ENCODE measurements around the gene MRPL53. TPM values are rescaled to one million over a fixed set of nuclear protein-coding genes. Genes with fewer than 3 reads are reported as not detected.
A peak's percentile ranks its signal among the peaks of the same experiment; 100 is the strongest.

The MRPL53 gene
- total and polyA plus RNA-seq, 2 of the 13 experiments (the other 11 are each of a cell fraction or from before 2014, with no cell fraction given), result 34.3 to 51.9 TPM

DNA sequence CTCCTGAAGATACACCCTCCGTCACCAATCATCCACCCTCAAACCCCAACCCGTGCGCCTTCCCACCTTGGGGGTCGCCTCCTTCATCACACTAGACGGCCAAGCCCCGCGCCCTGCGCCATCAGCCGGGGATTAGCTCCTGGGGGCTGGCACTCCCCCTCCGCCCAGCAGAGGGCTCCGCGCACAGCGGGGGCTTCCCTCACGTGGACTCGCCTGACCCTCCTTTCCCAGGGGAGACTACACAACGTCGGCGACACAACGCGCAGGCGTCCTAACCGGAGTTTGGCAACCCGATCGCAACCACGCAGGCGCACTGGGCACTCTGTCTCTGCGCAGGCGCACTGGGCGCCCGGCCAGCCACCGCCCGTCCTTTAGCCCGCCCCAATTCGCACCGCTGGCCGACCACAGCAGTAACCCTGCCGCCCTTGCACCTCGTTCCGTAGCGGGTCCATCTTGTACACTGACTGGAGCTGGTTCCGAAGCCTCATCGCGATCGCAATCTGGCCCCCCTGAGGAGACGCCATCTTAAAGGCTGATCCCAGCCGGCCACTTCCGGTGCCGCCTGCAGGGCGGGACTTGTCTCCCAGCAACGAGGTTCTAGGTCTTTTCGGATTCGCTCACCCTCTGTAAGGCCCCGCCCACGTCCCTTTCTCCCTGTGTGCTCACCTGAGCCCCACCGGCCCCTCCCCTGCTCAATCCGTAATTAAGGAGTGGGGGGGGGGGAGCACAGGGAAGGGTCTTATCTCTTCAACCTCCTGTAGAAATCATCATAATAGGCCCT is 34.9 kb upstream of the MRPL53 start, which contains the start of gene PCGF1 (continued):
- TF ChIP-seq, protein P1, sequence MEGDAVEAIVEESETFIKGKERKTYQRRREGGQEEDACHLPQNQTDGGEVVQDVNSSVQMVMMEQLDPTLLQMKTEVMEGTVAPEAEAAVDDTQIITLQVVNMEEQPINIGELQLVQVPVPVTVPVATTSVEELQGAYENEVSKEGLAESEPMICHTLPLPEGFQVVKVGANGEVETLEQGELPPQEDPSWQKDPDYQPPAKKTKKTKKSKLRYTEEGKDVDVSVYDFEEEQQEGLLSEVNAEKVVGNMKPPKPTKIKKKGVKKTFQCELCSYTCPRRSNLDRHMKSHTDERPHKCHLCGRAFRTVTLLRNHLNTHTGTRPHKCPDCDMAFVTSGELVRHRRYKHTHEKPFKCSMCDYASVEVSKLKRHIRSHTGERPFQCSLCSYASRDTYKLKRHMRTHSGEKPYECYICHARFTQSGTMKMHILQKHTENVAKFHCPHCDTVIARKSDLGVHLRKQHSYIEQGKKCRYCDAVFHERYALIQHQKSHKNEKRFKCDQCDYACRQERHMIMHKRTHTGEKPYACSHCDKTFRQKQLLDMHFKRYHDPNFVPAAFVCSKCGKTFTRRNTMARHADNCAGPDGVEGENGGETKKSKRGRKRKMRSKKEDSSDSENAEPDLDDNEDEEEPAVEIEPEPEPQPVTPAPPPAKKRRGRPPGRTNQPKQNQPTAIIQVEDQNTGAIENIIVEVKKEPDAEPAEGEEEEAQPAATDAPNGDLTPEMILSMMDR (CRISPR knock-in tag; IDR thresholded peaks at IDR 0.05), result peak; percentile 98
- peak; percentile 99 for TF ChIP-seq HIVEP1 (CRISPR knock-in tag; IDR thresholded peaks at IDR 0.05)
- TF ChIP-seq ZBTB38 (CRISPR knock-in tag; IDR thresholded peaks at IDR 0.05), result peak; percentile 89
- no peak for TF ChIP-seq PRPF4 (IDR thresholded peaks at IDR 0.05; ENCODE audit: low read depth, low read length, poor library complexity, severe bottlenecking)
- TF ChIP-seq ZZZ3 (CRISPR knock-in tag; IDR thresholded peaks at IDR 0.05; ENCODE audit: borderline replicate concordance), result peak; percentile 74
- TF ChIP-seq, protein P2, sequence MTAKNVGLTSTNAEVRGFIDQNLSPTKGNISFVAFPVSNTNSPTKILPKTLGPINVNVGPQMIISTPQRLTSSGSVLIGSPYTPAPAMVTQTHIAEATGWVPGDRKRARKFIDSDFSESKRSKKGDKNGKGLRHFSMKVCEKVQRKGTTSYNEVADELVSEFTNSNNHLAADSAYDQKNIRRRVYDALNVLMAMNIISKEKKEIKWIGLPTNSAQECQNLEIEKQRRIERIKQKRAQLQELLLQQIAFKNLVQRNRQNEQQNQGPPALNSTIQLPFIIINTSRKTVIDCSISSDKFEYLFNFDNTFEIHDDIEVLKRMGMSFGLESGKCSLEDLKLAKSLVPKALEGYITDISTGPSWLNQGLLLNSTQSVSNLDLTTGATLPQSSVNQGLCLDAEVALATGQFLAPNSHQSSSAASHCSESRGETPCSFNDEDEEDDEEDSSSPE (CRISPR knock-in tag; IDR thresholded peaks at IDR 0.05), result peak; percentile 85; the same call in 1 of the 2 replicates
- TF ChIP-seq, protein P3, sequence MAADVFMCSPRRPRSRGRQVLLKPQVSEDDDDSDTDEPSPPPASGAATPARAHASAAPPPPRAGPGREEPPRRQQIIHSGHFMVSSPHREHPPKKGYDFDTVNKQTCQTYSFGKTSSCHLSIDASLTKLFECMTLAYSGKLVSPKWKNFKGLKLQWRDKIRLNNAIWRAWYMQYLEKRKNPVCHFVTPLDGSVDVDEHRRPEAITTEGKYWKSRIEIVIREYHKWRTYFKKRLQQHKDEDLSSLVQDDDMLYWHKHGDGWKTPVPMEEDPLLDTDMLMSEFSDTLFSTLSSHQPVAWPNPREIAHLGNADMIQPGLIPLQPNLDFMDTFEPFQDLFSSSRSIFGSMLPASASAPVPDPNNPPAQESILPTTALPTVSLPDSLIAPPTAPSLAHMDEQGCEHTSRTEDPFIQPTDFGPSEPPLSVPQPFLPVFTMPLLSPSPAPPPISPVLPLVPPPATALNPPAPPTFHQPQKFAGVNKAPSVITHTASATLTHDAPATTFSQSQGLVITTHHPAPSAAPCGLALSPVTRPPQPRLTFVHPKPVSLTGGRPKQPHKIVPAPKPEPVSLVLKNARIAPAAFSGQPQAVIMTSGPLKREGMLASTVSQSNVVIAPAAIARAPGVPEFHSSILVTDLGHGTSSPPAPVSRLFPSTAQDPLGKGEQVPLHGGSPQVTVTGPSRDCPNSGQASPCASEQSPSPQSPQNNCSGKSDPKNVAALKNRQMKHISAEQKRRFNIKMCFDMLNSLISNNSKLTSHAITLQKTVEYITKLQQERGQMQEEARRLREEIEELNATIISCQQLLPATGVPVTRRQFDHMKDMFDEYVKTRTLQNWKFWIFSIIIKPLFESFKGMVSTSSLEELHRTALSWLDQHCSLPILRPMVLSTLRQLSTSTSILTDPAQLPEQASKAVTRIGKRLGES (CRISPR knock-in tag; IDR thresholded peaks at IDR 0.05; ENCODE audit: borderline replicate concordance), result no peak
- TF ChIP-seq ZNF546 (CRISPR knock-in tag; conservative IDR thresholded peaks at IDR 0.05), result peak; percentile 83
- TF ChIP-seq HOXA9 (CRISPR knock-in tag; IDR thresholded peaks at IDR 0.05; ENCODE audit: borderline replicate concordance), result no peak; the same call in 1 of the 2 replicates
- TF ChIP-seq, protein P4, sequence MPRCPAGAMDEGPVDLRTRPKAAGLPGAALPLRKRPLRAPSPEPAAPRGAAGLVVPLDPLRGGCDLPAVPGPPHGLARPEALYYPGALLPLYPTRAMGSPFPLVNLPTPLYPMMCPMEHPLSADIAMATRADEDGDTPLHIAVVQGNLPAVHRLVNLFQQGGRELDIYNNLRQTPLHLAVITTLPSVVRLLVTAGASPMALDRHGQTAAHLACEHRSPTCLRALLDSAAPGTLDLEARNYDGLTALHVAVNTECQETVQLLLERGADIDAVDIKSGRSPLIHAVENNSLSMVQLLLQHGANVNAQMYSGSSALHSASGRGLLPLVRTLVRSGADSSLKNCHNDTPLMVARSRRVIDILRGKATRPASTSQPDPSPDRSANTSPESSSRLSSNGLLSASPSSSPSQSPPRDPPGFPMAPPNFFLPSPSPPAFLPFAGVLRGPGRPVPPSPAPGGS (CRISPR knock-in tag; IDR thresholded peaks at IDR 0.05), result peak; percentile 89
- TF ChIP-seq SKI (IDR thresholded peaks at IDR 0.05; ENCODE audit: partially characterized antibody), result no peak
- no peak for TF ChIP-seq PHB2 (IDR thresholded peaks at IDR 0.05; ENCODE audit: partially characterized antibody)
- no peak for TF ChIP-seq TAF15 (IDR thresholded peaks at IDR 0.05; ENCODE audit: low read depth, low read length, poor library complexity, severe bottlenecking)
- TF ChIP-seq, protein P5, sequence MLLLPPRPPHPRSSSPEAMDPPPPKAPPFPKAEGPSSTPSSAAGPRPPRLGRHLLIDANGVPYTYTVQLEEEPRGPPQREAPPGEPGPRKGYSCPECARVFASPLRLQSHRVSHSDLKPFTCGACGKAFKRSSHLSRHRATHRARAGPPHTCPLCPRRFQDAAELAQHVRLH (CRISPR knock-in tag; IDR thresholded peaks at IDR 0.05; ENCODE audit: borderline replicate concordance, low read depth), result 0 out of 2 replicates have a peak, but pooled peaks have one; percentile 19
- TF ChIP-seq ZNF572 (CRISPR knock-in tag; IDR thresholded peaks at IDR 0.05), result peak; percentile 97; the same call in 1 of the 2 replicates
- no peak for TF ChIP-seq MAFK (conservative IDR thresholded peaks at IDR 0.05 in 1 of 2, IDR thresholded peaks at IDR 0.05 in 1 of 2; ENCODE audit: low read length in 2 of 2)
- peak; percentile 59; the same call in 1 of the 2 replicates for TF ChIP-seq JDP2 (CRISPR knock-in tag; IDR thresholded peaks at IDR 0.05; ENCODE audit: borderline replicate concordance)
- TF ChIP-seq CENPX (CRISPR knock-in tag; IDR thresholded peaks at IDR 0.05), result no peak
- TF ChIP-seq ZNF768 (CRISPR knock-in tag; IDR thresholded peaks at IDR 0.05), result peak; percentile 80
- TF ChIP-seq ZNF260 (CRISPR knock-in tag; IDR thresholded peaks at IDR 0.05; ENCODE audit: borderline replicate concordance, low read depth), result no peak; the same call in 1 of the 2 replicates
- TF ChIP-seq ZSCAN31 (CRISPR knock-in tag; IDR thresholded peaks at IDR 0.05; ENCODE audit: low read depth), result peak; percentile 96

Measured in HepG2 (cell line).